HEK293 (cell line): ENCODE results near the gene C5orf63.
A peak's percentile ranks its signal among the peaks of the same experiment; 100 is the strongest.

Experiments used
- AEBP2 ChIP-seq: fragments of 450-650 bp; formaldehyde crosslinking; IDR thresholded peaks from 2 replicates; pipeline ENCODE4 v1.5.1; 2016; ENCODE audit warnings: missing biosample characterization, missing genetic modification characterization, borderline replicate concordance
- BCL11B ChIP-seq: fragments of 450-650 bp; formaldehyde crosslinking; IDR thresholded peaks from 2 replicates; pipeline ENCODE4 v1.5.1; 2016; ENCODE audit warnings: low read depth, missing biosample characterization, missing genetic modification characterization
- GLI2 ChIP-seq: fragments of 450-650 bp; formaldehyde crosslinking; IDR thresholded peaks from 2 replicates; pipeline ENCODE4; 2017; ENCODE audit warnings: missing biosample characterization, missing genetic modification characterization, low read depth, borderline replicate concordance
- SP3 ChIP-seq: fragments of 450-650 bp; formaldehyde crosslinking; IDR thresholded peaks from 2 replicates; pipeline ENCODE4 v1.5.1; 2016; ENCODE audit warnings: missing biosample characterization, missing genetic modification characterization
- ZBTB11 ChIP-seq: fragments of 450-650 bp; formaldehyde crosslinking; conservative IDR thresholded peaks from 2 replicates; pipeline ENCODE4 v1.5.1; 2016; ENCODE audit warnings: low read depth, missing biosample characterization, missing genetic modification characterization
- ZFP3 ChIP-seq: fragments of 450-650 bp; formaldehyde crosslinking; IDR thresholded peaks from 2 replicates; pipeline ENCODE4 v1.5.1; 2016; ENCODE audit warnings: low read depth, missing biosample characterization, missing genetic modification characterization
- ZFP37 ChIP-seq: fragments of 450-650 bp; formaldehyde crosslinking; IDR thresholded peaks from 2 replicates; pipeline ENCODE4 v1.5.1; 2016; ENCODE audit warnings: missing biosample characterization, missing genetic modification characterization
- ZNF140 ChIP-seq: fragments of 450-650 bp; formaldehyde crosslinking; IDR thresholded peaks from 2 replicates; pipeline ENCODE4 v1.5.1; 2016; ENCODE audit warnings: missing biosample characterization, missing genetic modification characterization
- ZNF18 ChIP-seq: fragments of 450-650 bp; formaldehyde crosslinking; IDR thresholded peaks from 2 replicates; pipeline ENCODE4 v1.5.1; 2016; ENCODE audit warnings: missing biosample characterization, missing genetic modification characterization
- ZNF221 ChIP-seq: fragments of 450-650 bp; formaldehyde crosslinking; IDR thresholded peaks from 2 replicates; pipeline ENCODE4 v1.5.1; 2017; ENCODE audit warnings: missing biosample characterization, missing genetic modification characterization, borderline replicate concordance
- ZNF266 ChIP-seq: fragments of 450-650 bp; formaldehyde crosslinking; IDR thresholded peaks from 2 replicates; pipeline ENCODE4 v1.5.1; 2016; ENCODE audit warnings: missing biosample characterization, missing genetic modification characterization, low read depth
- ZNF426 ChIP-seq: fragments of 450-650 bp; formaldehyde crosslinking; IDR thresholded peaks from 2 replicates; pipeline ENCODE4 v1.5.1; 2017; ENCODE audit warnings: missing biosample characterization, missing genetic modification characterization, mild to moderate bottlenecking, inconsistent platforms, moderate library complexity
- ZNF433 ChIP-seq: fragments of 450-650 bp; formaldehyde crosslinking; IDR thresholded peaks from 2 replicates; pipeline ENCODE4 v1.5.1; 2016; ENCODE audit warnings: missing biosample characterization, missing genetic modification characterization, low read depth
- ZNF501 ChIP-seq: fragments of 450-650 bp; formaldehyde crosslinking; IDR thresholded peaks from 2 replicates; pipeline ENCODE4 v1.5.1; 2016; ENCODE audit warnings: missing biosample characterization, missing genetic modification characterization
- ZNF514 ChIP-seq: fragments of 450-650 bp; formaldehyde crosslinking; IDR thresholded peaks from 2 replicates; pipeline ENCODE4 v1.5.1; 2016; ENCODE audit warnings: missing biosample characterization, missing genetic modification characterization
- ZNF518A ChIP-seq: fragments of 450-650 bp; formaldehyde crosslinking; conservative IDR thresholded peaks from 2 replicates; pipeline ENCODE4 v1.5.1; 2016; ENCODE audit warnings: low read depth, missing biosample characterization, missing genetic modification characterization
- ZNF558 ChIP-seq: fragments of 450-650 bp; formaldehyde crosslinking; IDR thresholded peaks from 2 replicates; pipeline ENCODE4 v1.5.1; 2016; ENCODE audit warnings: missing biosample characterization, missing genetic modification characterization
- ZNF560 ChIP-seq: fragments of 450-650 bp; formaldehyde crosslinking; IDR thresholded peaks from 2 replicates; pipeline ENCODE4 v1.5.1; 2017; ENCODE audit warnings: missing biosample characterization, missing genetic modification characterization, borderline replicate concordance
- ZNF629 ChIP-seq: fragments of 450-650 bp; formaldehyde crosslinking; IDR thresholded peaks from 2 replicates; pipeline ENCODE4 v1.5.1; 2017; ENCODE audit warnings: missing biosample characterization, missing genetic modification characterization
- ZXDB ChIP-seq: fragments of 450-650 bp; formaldehyde crosslinking; IDR thresholded peaks from 2 replicates; pipeline ENCODE4 v1.5.1; 2016; ENCODE audit warnings: missing biosample characterization, missing genetic modification characterization
- TF ChIP-seq, protein P1 (sequence below): fragments of 450-650 bp; formaldehyde crosslinking; IDR thresholded peaks from 2 replicates; pipeline ENCODE4 v1.5.1; 2016; ENCODE audit warnings: missing biosample characterization, missing genetic modification characterization
- TF ChIP-seq, protein P2 (sequence below): fragments of 450-650 bp; formaldehyde crosslinking; IDR thresholded peaks from 2 replicates; pipeline ENCODE4 v1.5.1; 2016; ENCODE audit warnings: missing biosample characterization, missing genetic modification characterization

Gene C5orf63

GRCh38 chr5:127023552-127024191, 49.6 kb downstream of the C5orf63 start (continued):
- peak; percentile 88 for TF ChIP-seq ZBTB11 (tag by site-specific recombination)
- TF ChIP-seq, protein P1, sequence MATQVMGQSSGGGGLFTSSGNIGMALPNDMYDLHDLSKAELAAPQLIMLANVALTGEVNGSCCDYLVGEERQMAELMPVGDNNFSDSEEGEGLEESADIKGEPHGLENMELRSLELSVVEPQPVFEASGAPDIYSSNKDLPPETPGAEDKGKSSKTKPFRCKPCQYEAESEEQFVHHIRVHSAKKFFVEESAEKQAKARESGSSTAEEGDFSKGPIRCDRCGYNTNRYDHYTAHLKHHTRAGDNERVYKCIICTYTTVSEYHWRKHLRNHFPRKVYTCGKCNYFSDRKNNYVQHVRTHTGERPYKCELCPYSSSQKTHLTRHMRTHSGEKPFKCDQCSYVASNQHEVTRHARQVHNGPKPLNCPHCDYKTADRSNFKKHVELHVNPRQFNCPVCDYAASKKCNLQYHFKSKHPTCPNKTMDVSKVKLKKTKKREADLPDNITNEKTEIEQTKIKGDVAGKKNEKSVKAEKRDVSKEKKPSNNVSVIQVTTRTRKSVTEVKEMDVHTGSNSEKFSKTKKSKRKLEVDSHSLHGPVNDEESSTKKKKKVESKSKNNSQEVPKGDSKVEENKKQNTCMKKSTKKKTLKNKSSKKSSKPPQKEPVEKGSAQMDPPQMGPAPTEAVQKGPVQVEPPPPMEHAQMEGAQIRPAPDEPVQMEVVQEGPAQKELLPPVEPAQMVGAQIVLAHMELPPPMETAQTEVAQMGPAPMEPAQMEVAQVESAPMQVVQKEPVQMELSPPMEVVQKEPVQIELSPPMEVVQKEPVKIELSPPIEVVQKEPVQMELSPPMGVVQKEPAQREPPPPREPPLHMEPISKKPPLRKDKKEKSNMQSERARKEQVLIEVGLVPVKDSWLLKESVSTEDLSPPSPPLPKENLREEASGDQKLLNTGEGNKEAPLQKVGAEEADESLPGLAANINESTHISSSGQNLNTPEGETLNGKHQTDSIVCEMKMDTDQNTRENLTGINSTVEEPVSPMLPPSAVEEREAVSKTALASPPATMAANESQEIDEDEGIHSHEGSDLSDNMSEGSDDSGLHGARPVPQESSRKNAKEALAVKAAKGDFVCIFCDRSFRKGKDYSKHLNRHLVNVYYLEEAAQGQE = peak; percentile 83
- peak; percentile 98 for TF ChIP-seq ZNF518A (tag by site-specific recombination)
- peak; percentile 88 for TF ChIP-seq ZNF501 (tag by site-specific recombination)
- peak; percentile 80 for TF ChIP-seq ZNF629 (tag by site-specific recombination)
- peak; percentile 93 for TF ChIP-seq ZNF140 (tag by site-specific recombination)
- TF ChIP-seq ZFP37 (tag by site-specific recombination) = peak; percentile 96
- peak; percentile 59; the same call in 1 of the 2 replicates for TF ChIP-seq AEBP2
- peak; percentile 89 for TF ChIP-seq ZNF560 (tag by site-specific recombination)
- TF ChIP-seq ZNF558 (tag by site-specific recombination) = peak; percentile 88
- peak; percentile 66; the same call in 1 of the 2 replicates for TF ChIP-seq GLI2 (tag by site-specific recombination)
- TF ChIP-seq ZNF426 (tag by site-specific recombination) = peak; percentile 99
- TF ChIP-seq ZNF433 (tag by site-specific recombination) = peak; percentile 81; the same call in 1 of the 2 replicates
- TF ChIP-seq ZXDB (tag by site-specific recombination) = peak; percentile 85
- TF ChIP-seq SP3 (tag by site-specific recombination) = peak; percentile 52
- TF ChIP-seq, protein P2, sequence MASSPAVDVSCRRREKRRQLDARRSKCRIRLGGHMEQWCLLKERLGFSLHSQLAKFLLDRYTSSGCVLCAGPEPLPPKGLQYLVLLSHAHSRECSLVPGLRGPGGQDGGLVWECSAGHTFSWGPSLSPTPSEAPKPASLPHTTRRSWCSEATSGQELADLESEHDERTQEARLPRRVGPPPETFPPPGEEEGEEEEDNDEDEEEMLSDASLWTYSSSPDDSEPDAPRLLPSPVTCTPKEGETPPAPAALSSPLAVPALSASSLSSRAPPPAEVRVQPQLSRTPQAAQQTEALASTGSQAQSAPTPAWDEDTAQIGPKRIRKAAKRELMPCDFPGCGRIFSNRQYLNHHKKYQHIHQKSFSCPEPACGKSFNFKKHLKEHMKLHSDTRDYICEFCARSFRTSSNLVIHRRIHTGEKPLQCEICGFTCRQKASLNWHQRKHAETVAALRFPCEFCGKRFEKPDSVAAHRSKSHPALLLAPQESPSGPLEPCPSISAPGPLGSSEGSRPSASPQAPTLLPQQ (tag by site-specific recombination) = peak; percentile 16; the same call in 1 of the 2 replicates
- TF ChIP-seq ZNF221 (tag by site-specific recombination) = peak; percentile 49; the same call in 1 of the 2 replicates
- peak; percentile 65; the same call in 1 of the 2 replicates for TF ChIP-seq ZNF18 (tag by site-specific recombination)
- peak; percentile 54 for TF ChIP-seq ZFP3
- peak; percentile 42; the same call in 1 of the 2 replicates for TF ChIP-seq BCL11B
- peak; percentile 91 for TF ChIP-seq ZNF266 (tag by site-specific recombination)
- TF ChIP-seq ZNF514 (tag by site-specific recombination) = 0 out of 2 replicates have a peak, but pooled peaks have one; percentile 23
